GM23248 (cell line): Measurements from ENCODE around the gene TPCN2. TPM values are rescaled to one million over a fixed set of nuclear protein-coding genes. Genes with fewer than 3 reads are reported as not detected.

Source experiments
- DNase-seq: peaks from one replicate; pipeline ENCODE4 v3.0.0-alpha.2; 2015
- H2AFZ ChIP-seq: fragments of 200-600 bp; sonication (generic); 2 replicates; pipeline ENCODE4 v1.6.1; 2016; ENCODE audit warnings: antibody characterized with exemption
- H3F3A ChIP-seq: fragments of 200-600 bp; sonication (generic); 2 replicates; pipeline ENCODE4 v1.6.1; 2016; ENCODE audit warnings: mild to moderate bottlenecking, antibody characterized with exemption, mixed run types; ENCODE audit not compliant: insufficient read depth
- H3K27ac ChIP-seq: fragments of 200-600 bp; sonication (generic); 2 replicates; pipeline ENCODE4 v1.5.1; 2016; ENCODE audit warnings: mild to moderate bottlenecking
- H3K27me3 ChIP-seq: fragments of 200-600 bp; sonication (generic); replicated peaks from 2 replicates; pipeline ENCODE4 v1.6.1; 2016; ENCODE audit warnings: mild to moderate bottlenecking; ENCODE audit not compliant: insufficient read depth
- H3K36me3 ChIP-seq: fragments of 200-600 bp; sonication (generic); 2 replicates; pipeline ENCODE4 v1.6.1; 2016; ENCODE audit warnings: low read depth, mild to moderate bottlenecking
- H3K4me1 ChIP-seq: fragments of 200-600 bp; sonication (generic); 2 replicates; pipeline ENCODE4 v1.6.1; 2016; ENCODE audit warnings: mild to moderate bottlenecking; ENCODE audit not compliant: insufficient read depth
- H3K4me2 ChIP-seq: fragments of 200-600 bp; sonication (generic); one replicate; pipeline ENCODE4 v1.6.1; 2016; ENCODE audit warnings: mild to moderate bottlenecking; ENCODE audit not compliant: unreplicated experiment
- H3K4me3 ChIP-seq: fragments of 200-600 bp; sonication (generic); 2 replicates; pipeline ENCODE4 v1.5.1; 2016; ENCODE audit warnings: mild to moderate bottlenecking
- H3K79me2 ChIP-seq: fragments of 200-600 bp; sonication (generic); 2 replicates; pipeline ENCODE4 v1.6.1; 2016; ENCODE audit warnings: mild to moderate bottlenecking; ENCODE audit not compliant: insufficient read depth
- H3K9ac ChIP-seq: fragments of 200-600 bp; sonication (generic); 2 replicates; pipeline ENCODE4 v1.6.1; 2016; ENCODE audit warnings: mild to moderate bottlenecking
- H3K9me2 ChIP-seq: fragments of 200-600 bp; sonication (generic); 2 replicates; pipeline ENCODE4 v1.6.1; 2016; ENCODE audit warnings: mixed run types, mild to moderate bottlenecking, moderate library complexity; ENCODE audit not compliant: insufficient read depth
- H3K9me3 ChIP-seq: fragments of 200-600 bp; sonication (generic); one replicate; pipeline ENCODE4 v1.6.1; 2017; ENCODE audit warnings: low read depth
- H4K20me1 ChIP-seq: fragments of 200-600 bp; sonication (generic); 2 replicates; pipeline ENCODE4 v1.6.0; 2016; ENCODE audit not compliant: insufficient read depth
- EZH2 ChIP-seq: fragments of 200-600 bp; sonication (generic); IDR thresholded peaks from 2 replicates; pipeline ENCODE4 v1.6.1; 2018; ENCODE audit warnings: antibody characterized with exemption, mild to moderate bottlenecking; ENCODE audit not compliant: insufficient read depth, poor library complexity, severe bottlenecking
- EZH2phosphoT487 ChIP-seq: fragments of 200-600 bp; sonication (generic); IDR thresholded peaks from 2 replicates; pipeline ENCODE4 v1.6.1; 2018; ENCODE audit warnings: antibody characterized with exemption, moderate library complexity, mild to moderate bottlenecking, low read depth; ENCODE audit not compliant: insufficient read depth
- WGBS, 2 experiments: methylation state at CpG; one replicate each; pipeline ENCODE4 v1.1.6; 2015 to 2017; ENCODE audit warnings: low lambda C conversion rate in 2 of 2, low coverage in 1 of 2; ENCODE audit errors: missing lambda C conversion rate in 2 of 2; 5-methylcytosine and 5-hydroxymethylcytosine counted together
- in situ Hi-C: fragments of 300-500 bp; cut with MboI; formaldehyde crosslinking; loops from 2 replicates; pipeline ENCODE4 v1.15.0; 2020
- polyA plus RNA-seq: library from polyadenylated mRNA; unstranded; fragments of >200 nt; fragmentation: Nextera tagmentation; extraction: Ambion mirVana; gene quantifications from 2 replicates; pipeline ENCODE4 v1.2.1, GENCODE V29; 2016
- total RNA-seq: library from RNA; depleted of rRNA; stranded (reverse); fragments of >200 nt; shearing (Covaris generic); gene quantifications from 2 replicates; pipeline ENCODE4 v1.2.3, GENCODE V29; 2014

Gene TPCN2
- total and polyA plus RNA-seq, 2 experiments from 2014 or later, result 7.1 to 8.5 TPM

GRCh38 chr11:69003301-69003865 is 45.3 kb upstream of the TPCN2 start:
- Histone ChIP-seq H3K27me3 (no peaks in the 10 kb centered on the region), H3K9me2 (no peaks in the 10 kb centered on the region), H3K4me3 (no peak overlapping the region), H4K20me1 (no peaks in the 10 kb centered on the region), H3K27ac (no peak overlapping the region), H3K79me2 (no peaks in the 10 kb centered on the region), H3K9me3 (no peaks in the 10 kb centered on the region), H3K4me1 (peaks cover 21% of the 10 kb centered on the region), H3K9ac (no peak overlapping the region), H3K36me3 (no peaks in the 10 kb centered on the region), H2AFZ (no peak overlapping the region), H3F3A (peaks cover 23% of the 10 kb centered on the region), H3K4me2 (no peak overlapping the region)
- DNase-seq, result no peak
- WGBS, 2 experiments, result 86 to 89% methylated on average over 8 to 9 of the region's 9 CpGs
- in situ Hi-C loops, result no loop called here
- TF ChIP-seq EZH2phosphoT487 (no peak), EZH2 (no peak)

- Histone ChIP-seq H3K4me1 (peaks cover 24% of the 10 kb centered on the region), H3K9me2 (no peaks in the 10 kb centered on the region), H3K9me3 (no peaks in the 10 kb centered on the region), H3K27ac (no peak overlapping the region), H3K27me3 (no peaks in the 10 kb centered on the region), H3K4me2 (no peak overlapping the region), H2AFZ (no peak overlapping the region), H4K20me1 (no peaks in the 10 kb centered on the region), H3K36me3 (no peaks in the 10 kb centered on the region), H3K9ac (no peak overlapping the region), H3K79me2 (no peaks in the 10 kb centered on the region), H3F3A (peaks cover 25% of the 10 kb centered on the region), H3K4me3 (no peak overlapping the region)
- TF ChIP-seq EZH2 (no peak), EZH2phosphoT487 (no peak)
- in situ Hi-C loops, result no loop called here
- DNase-seq, result no peak
- 90 to 94% methylated on average over 20 of the region's 20 CpGs for WGBS, 2 experiments
Measured at GRCh38 chr11:69003866-69004367, 44.8 kb upstream of the TPCN2 start.

- H3K4me1 ChIP-seq, result peaks cover 30% of the 10 kb centered on the region
- DNase-seq, result no peak
- no peaks in the 10 kb centered on the region for H4K20me1 ChIP-seq
- H3F3A ChIP-seq, result peaks cover 25% of the 10 kb centered on the region
- no peaks in the 10 kb centered on the region for H3K9me3 ChIP-seq
- H3K36me3 ChIP-seq, result no peaks in the 10 kb centered on the region
- in situ Hi-C loops, result no loop called here
- no peak for TF ChIP-seq EZH2
- TF ChIP-seq EZH2phosphoT487, result no peak
- no peaks in the 10 kb centered on the region for H3K79me2 ChIP-seq
- no peak overlapping the region for H3K4me2 ChIP-seq
- 82 to 83% methylated on average over 12 to 13 of the region's 13 CpGs for whole genome bisulfite sequencing, 2 experiments
- no peaks in the 10 kb centered on the region for H3K27me3 ChIP-seq
- no peak overlapping the region for H3K4me3 ChIP-seq
- H3K9ac ChIP-seq, result no peak overlapping the region
- H3K27ac ChIP-seq, result no peak overlapping the region
- H2AFZ ChIP-seq, result no peak overlapping the region
- H3K9me2 ChIP-seq, result no peaks in the 10 kb centered on the region
Measured at GRCh38 chr11:69004411-69005182, 44.1 kb upstream of the TPCN2 start.

GRCh38 chr11:69005183-69005630 is 43.5 kb upstream of the TPCN2 start:
- Histone ChIP-seq H3K79me2 (no peaks in the 10 kb centered on the region), H3K9me3 (no peaks in the 10 kb centered on the region), H3K4me1 (peaks cover 35% of the 10 kb centered on the region), H3K36me3 (no peaks in the 10 kb centered on the region), H3F3A (peaks cover 20% of the 10 kb centered on the region), H3K4me2 (no peak overlapping the region), H4K20me1 (no peaks in the 10 kb centered on the region), H2AFZ (no peak overlapping the region), H3K4me3 (no peak overlapping the region), H3K27ac (no peak overlapping the region), H3K9me2 (no peaks in the 10 kb centered on the region), H3K9ac (no peak overlapping the region), H3K27me3 (no peaks in the 10 kb centered on the region)
- TF ChIP-seq EZH2, result no peak
- TF ChIP-seq EZH2phosphoT487, result no peak
- 93 to 94% methylated on average over 27 of the region's 27 CpGs for WGBS, 2 experiments
- in situ Hi-C loops, result no loop called here
- DNase-seq, result no peak
